GM12864 (cell line): ENCODE data around the gene ASCL4.

Experiments
- DNase-seq: peaks from one replicate; pipeline ENCODE4 v3.0.0-alpha.2; 2011; ENCODE audit warnings: low read depth
- H3K4me3 ChIP-seq: 2 replicates; pipeline ENCODE4 v1.5.1; 2011; ENCODE audit warnings: mild to moderate bottlenecking, low read depth, low read length, control low read depth
- CTCF ChIP-seq: IDR thresholded peaks from 2 replicates; pipeline ENCODE4 v1.5.1; 2011; ENCODE audit warnings: low read depth, mild to moderate bottlenecking, moderate library complexity, low read length, control low read depth, inconsistent platforms; ENCODE audit errors: missing control alignments

Gene ASCL4

DNA sequence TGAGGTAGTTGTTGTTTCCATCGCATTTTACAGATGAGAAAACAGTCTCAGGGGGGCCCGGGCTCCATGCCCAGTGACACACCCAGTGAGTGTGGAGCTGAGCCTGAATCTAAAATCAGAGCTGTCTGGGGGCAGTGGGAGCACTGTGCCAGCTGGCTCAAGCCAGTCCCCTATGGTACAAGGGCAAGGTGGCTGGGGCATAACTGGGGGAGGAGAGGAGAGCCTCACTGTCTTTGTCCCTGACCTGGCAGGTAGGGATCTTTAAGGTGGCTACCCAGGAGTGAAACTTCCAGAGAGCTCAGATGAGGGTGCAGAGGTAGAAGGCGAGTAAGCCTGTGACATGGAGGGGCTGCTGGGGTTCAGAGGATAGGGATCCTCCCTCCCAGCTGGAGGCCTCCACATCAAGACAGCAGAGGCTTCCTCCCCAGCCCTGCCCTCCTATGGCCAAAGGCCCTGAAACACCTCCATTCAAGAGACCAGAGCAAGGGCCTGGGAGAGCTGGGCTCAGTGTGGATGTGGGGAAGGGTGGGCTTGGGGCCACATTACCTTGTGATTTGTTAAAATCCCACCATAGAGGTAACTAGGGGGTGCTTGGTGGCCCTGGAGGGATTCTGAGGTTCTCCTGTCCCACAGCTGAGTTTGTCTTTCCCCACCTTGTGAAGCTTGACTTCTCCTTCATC lies 33.1 kb downstream of the ASCL4 start:
- no peak for DNase-seq
- H3K4me3 ChIP-seq = no peak overlapping the region
- no peak for TF ChIP-seq CTCF

- DNase-seq = no peak
- no peak overlapping the region for H3K4me3 ChIP-seq
- TF ChIP-seq CTCF = no peak
Measured at GRCh38 chr12:107817250-107817649, 42.7 kb downstream of the ASCL4 start.

DNA sequence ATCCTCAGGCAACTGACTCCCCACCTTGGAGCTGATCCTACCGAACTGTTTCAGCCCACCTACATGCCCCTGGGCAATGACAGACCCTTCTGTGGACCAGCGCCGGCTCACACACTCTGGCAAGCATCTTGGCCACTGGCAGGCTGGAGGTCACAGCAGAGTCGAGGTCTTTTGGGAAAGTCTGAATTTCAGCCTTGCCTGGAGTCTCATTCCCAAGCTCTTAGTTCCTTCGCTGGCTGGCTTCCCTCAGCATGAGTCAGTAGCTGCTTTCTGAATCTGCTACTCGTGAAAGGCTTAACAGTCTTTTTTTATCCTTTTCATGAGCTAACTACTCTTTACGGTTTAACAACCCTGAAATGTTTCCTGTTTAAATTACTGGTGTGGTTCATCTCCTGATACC lies 44.5 kb downstream of the ASCL4 start:
- DNase-seq = no peak

DNA sequence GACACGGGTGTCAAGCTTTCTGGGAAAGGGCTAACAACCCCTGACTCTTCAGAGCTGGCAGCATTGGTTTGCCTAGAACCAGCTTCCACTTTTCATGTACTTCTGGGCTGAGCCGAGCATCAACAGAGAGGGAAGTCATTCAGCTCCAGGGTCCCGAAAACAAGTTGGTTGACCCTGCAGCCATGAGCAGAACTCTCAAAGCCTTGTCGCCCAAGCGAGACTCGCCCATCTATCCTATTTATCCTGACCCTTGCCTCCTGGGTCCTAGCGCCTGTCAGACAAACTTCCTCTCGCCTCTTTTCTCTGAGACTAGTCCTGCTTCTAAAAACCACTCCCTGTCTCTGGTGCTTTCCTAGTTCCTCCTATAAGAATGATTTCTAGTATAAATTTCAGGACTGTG lies 47.9 kb downstream of the ASCL4 start:
- H3K4me3 ChIP-seq = no peak overlapping the region
- no peak for DNase-seq
- TF ChIP-seq CTCF = no peak

More for the DNA sequence above, 44.5 kb downstream of the ASCL4 start:
- no peak overlapping the region for H3K4me3 ChIP-seq
- TF ChIP-seq CTCF = no peak
